Memory B cell (primary cell): ENCODE results near the gene SCNN1B.
"Not testable (repeated sequence)": the region's sequence is repeated elsewhere in the genome, so short reads cannot be mapped to it uniquely, and the experiment has no call there.

Source experiments
- ATAC-seq: fragments of 150-1000 bp; cut with Tn5 transposase; 2 replicates; pipeline ENCODE4 v1.10.0; 2021; ENCODE audit warnings: low read depth, mild to moderate bottlenecking, moderate library complexity
- DNase-seq, 2 donors: peaks; one replicate each; pipeline ENCODE4 v3.0.0; 2022; ENCODE audit warnings: low spot score in 2 of 2
- H3K27ac Mint-ChIP-seq: one replicate; pipeline ENCODE4 v1.8.0; 2022; ENCODE audit warnings: mild to moderate bottlenecking, moderate library complexity, mixed read lengths
- H3K27me3 Mint-ChIP-seq: one replicate; pipeline ENCODE4 v1.8.0; 2022; ENCODE audit warnings: mixed read lengths
- H3K36me3 Mint-ChIP-seq: one replicate; pipeline ENCODE4 v1.8.0; 2022; ENCODE audit warnings: mild to moderate bottlenecking, mixed read lengths
- H3K4me1 Mint-ChIP-seq: one replicate; pipeline ENCODE4 v1.8.0; 2022; ENCODE audit warnings: mixed read lengths
- H3K4me3 Mint-ChIP-seq: one replicate; pipeline ENCODE4 v1.8.0; 2022; ENCODE audit warnings: mild to moderate bottlenecking, moderate library complexity, mixed read lengths
- H3K9me3 Mint-ChIP-seq: one replicate; pipeline ENCODE4 v1.8.0; 2022; ENCODE audit warnings: mixed read lengths

SCNN1B gene

GRCh38 chr16:23302045-23302956 is at the start of gene SCNN1B:
TSS of gene SCNN1B (plus strand) at chr16:23302302. CDS start at chr16:23348600, 46,298 bp downstream.
- Mint-ChIP-seq H3K4me1 (peaks cover 9% of the 10 kb centered on the region), H3K4me3 (peak within 1 kb of the TSS; percentile 68), H3K9me3 (no peaks in the 10 kb centered on the region), H3K36me3 (no peaks in the 10 kb centered on the region), H3K27ac (no peak within 1 kb of the TSS), H3K27me3 (peaks cover 18% of the 10 kb centered on the region)
- peak; percentile 27 for ATAC-seq
- DNase-seq, result no peak

- DNase-seq, result no peak
- Mint-ChIP-seq H3K27me3 (peaks cover 15% of the 10 kb centered on the region), H3K9me3 (peaks cover 8% of the 10 kb centered on the region), H3K4me1 (no peaks in the 10 kb centered on the region), H3K36me3 (peaks cover 6% of the 10 kb centered on the region), H3K4me3 (no peak overlapping the region), H3K27ac (no peak overlapping the region)
- ATAC-seq, result no peak
These were observed 49.8 kb upstream of the SCNN1B start for GRCh38 chr16:23252310-23252709.

- H3K4me1 Mint-ChIP-seq, H3K27ac Mint-ChIP-seq, H3K4me3 Mint-ChIP-seq, H3K36me3 Mint-ChIP-seq, ATAC-seq, DNase-seq, H3K9me3 Mint-ChIP-seq: not testable (repeated sequence)
- peaks cover 22% of the 10 kb centered on the region for H3K27me3 Mint-ChIP-seq
These were observed 48.5 kb upstream of the SCNN1B start for GRCh38 chr16:23253650-23254049.

GRCh38 chr16:23254338-23254737 is 47.8 kb upstream of the SCNN1B start:
- no peaks in the 10 kb centered on the region for H3K4me1 Mint-ChIP-seq
- DNase-seq (no peak), ATAC-seq (no peak)
- no peak overlapping the region for H3K4me3 Mint-ChIP-seq
- H3K36me3 Mint-ChIP-seq, result peaks cover 6% of the 10 kb centered on the region
- H3K27ac Mint-ChIP-seq, result no peak overlapping the region
- H3K9me3 Mint-ChIP-seq, result peaks cover 8% of the 10 kb centered on the region
- H3K27me3 Mint-ChIP-seq, result peaks cover 22% of the 10 kb centered on the region

- Mint-ChIP-seq H3K27ac (no peak overlapping the region), H3K4me1 (no peaks in the 10 kb centered on the region), H3K4me3 (no peak overlapping the region), H3K9me3 (peaks cover 7% of the 10 kb centered on the region), H3K27me3 (peaks cover 20% of the 10 kb centered on the region), H3K36me3 (peaks cover 4% of the 10 kb centered on the region)
- no peak for ATAC-seq
- no peak for DNase-seq
These were observed 47.1 kb upstream of the SCNN1B start for GRCh38 chr16:23255000-23255399.

- Mint-ChIP-seq H3K27me3 (peaks cover 16% of the 10 kb centered on the region), H3K9me3 (peaks cover 2% of the 10 kb centered on the region), H3K4me3 (no peak overlapping the region), H3K4me1 (no peaks in the 10 kb centered on the region), H3K36me3 (peaks cover 2% of the 10 kb centered on the region), H3K27ac (no peak overlapping the region)
- no peak for ATAC-seq
- DNase-seq, result no peak
These were observed 45.7 kb upstream of the SCNN1B start for GRCh38 chr16:23256440-23256839.

GRCh38 chr16:23257682-23258081 is 44.4 kb upstream of the SCNN1B start:
- Mint-ChIP-seq H3K27me3 (peaks cover 11% of the 10 kb centered on the region), H3K4me3 (no peak overlapping the region), H3K36me3 (no peaks in the 10 kb centered on the region), H3K9me3 (peaks cover 2% of the 10 kb centered on the region), H3K27ac (no peak overlapping the region), H3K4me1 (no peaks in the 10 kb centered on the region)
- ATAC-seq (no peak), DNase-seq (no peak)

- no peak overlapping the region for H3K27ac Mint-ChIP-seq
- H3K4me1 Mint-ChIP-seq, result no peaks in the 10 kb centered on the region
- peaks cover 2% of the 10 kb centered on the region for H3K9me3 Mint-ChIP-seq
- no peak overlapping the region for H3K4me3 Mint-ChIP-seq
- peaks cover 11% of the 10 kb centered on the region for H3K27me3 Mint-ChIP-seq
- DNase-seq, result no peak
- H3K36me3 Mint-ChIP-seq, result no peaks in the 10 kb centered on the region
- ATAC-seq, result no peak
These were observed 43.2 kb upstream of the SCNN1B start for GRCh38 chr16:23258919-23259237.

- no peak for ATAC-seq
- H3K4me1 Mint-ChIP-seq, result no peaks in the 10 kb centered on the region
- H3K27ac Mint-ChIP-seq, result no peak overlapping the region
- DNase-seq, result no peak
- no peaks in the 10 kb centered on the region for H3K36me3 Mint-ChIP-seq
- no peak overlapping the region for H3K4me3 Mint-ChIP-seq
- H3K27me3 Mint-ChIP-seq, result peaks cover 5% of the 10 kb centered on the region
- peaks cover 1% of the 10 kb centered on the region for H3K9me3 Mint-ChIP-seq
These were observed 34.5 kb upstream of the SCNN1B start for GRCh38 chr16:23267647-23268046.

- Mint-ChIP-seq H3K36me3 (no peaks in the 10 kb centered on the region), H3K9me3 (peaks cover 1% of the 10 kb centered on the region), H3K4me1 (no peaks in the 10 kb centered on the region), H3K27ac (peak overlapping the region; percentile 26), H3K27me3 (peaks cover 5% of the 10 kb centered on the region), H3K4me3 (no peak overlapping the region)
- no peak for ATAC-seq
- DNase-seq, result no peak
These were observed 33.5 kb upstream of the SCNN1B start for GRCh38 chr16:23268561-23268960.

GRCh38 chr16:23269248-23269953 is 32.7 kb upstream of the SCNN1B start:
- H3K36me3 Mint-ChIP-seq, result no peaks in the 10 kb centered on the region
- no peak overlapping the region for H3K4me3 Mint-ChIP-seq
- H3K27me3 Mint-ChIP-seq, result peaks cover 5% of the 10 kb centered on the region
- H3K27ac Mint-ChIP-seq, result peak overlapping the region; percentile 26
- H3K4me1 Mint-ChIP-seq, result no peaks in the 10 kb centered on the region
- H3K9me3 Mint-ChIP-seq, result peaks cover 1% of the 10 kb centered on the region
- no peak for ATAC-seq
- no peak for DNase-seq

GRCh38 chr16:23270654-23271053 is 31.4 kb upstream of the SCNN1B start:
- H3K27me3 Mint-ChIP-seq, result peaks cover 14% of the 10 kb centered on the region
- H3K9me3 Mint-ChIP-seq, result peaks cover 4% of the 10 kb centered on the region
- H3K4me1 Mint-ChIP-seq, result no peaks in the 10 kb centered on the region
- H3K36me3 Mint-ChIP-seq, result no peaks in the 10 kb centered on the region
- DNase-seq (no peak), ATAC-seq (no peak)
- no peak overlapping the region for H3K4me3 Mint-ChIP-seq
- H3K27ac Mint-ChIP-seq, result no peak overlapping the region

GRCh38 chr16:23274968-23275367 is 27.1 kb upstream of the SCNN1B start:
- Mint-ChIP-seq H3K27ac (no peak overlapping the region), H3K36me3 (no peaks in the 10 kb centered on the region), H3K27me3 (peaks cover 27% of the 10 kb centered on the region), H3K4me1 (no peaks in the 10 kb centered on the region), H3K9me3 (peaks cover 4% of the 10 kb centered on the region), H3K4me3 (no peak overlapping the region)
- DNase-seq (no peak), ATAC-seq (no peak)

GRCh38 chr16:23276821-23277220 is 25.3 kb upstream of the SCNN1B start:
- no peak for DNase-seq
- ATAC-seq, result no peak
- Mint-ChIP-seq H3K4me3 (no peak overlapping the region), H3K4me1 (no peaks in the 10 kb centered on the region), H3K27me3 (peaks cover 31% of the 10 kb centered on the region), H3K27ac (no peak overlapping the region), H3K9me3 (peaks cover 4% of the 10 kb centered on the region), H3K36me3 (no peaks in the 10 kb centered on the region)
